Aorta (tissue), 5 donors: ENCODE data around the gene ITGA11. TPM values are rescaled to one million over a fixed set of nuclear protein-coding genes. Genes with fewer than 3 reads are reported as not detected.

ENCODE experiments used
- ATAC-seq: fragments of 200-7000 bp; cut with Tn5 transposase; one replicate; pipeline ENCODE4 v1.9.1; 2022; ENCODE audit warnings: moderate library complexity; ENCODE audit not compliant: low FRiP score
- DNase-seq, 2 donors: peaks; one replicate each; pipeline ENCODE4 v3.0.0-alpha.2; 2020
- H3K27ac ChIP-seq, 2 donors: one replicate each; pipeline ENCODE4 v1.5.1; 2013; ENCODE audit warnings: low read length in 2 of 2, mild to moderate bottlenecking in 2 of 2, moderate library complexity in 2 of 2, control low read depth in 1 of 2, inconsistent platforms in 1 of 2, low read depth in 1 of 2
- H3K27me3 ChIP-seq, 2 donors: one replicate each; pipeline ENCODE4 v1.6.1; 2013; ENCODE audit warnings: control low read depth in 1 of 2, low read length in 1 of 2, mild to moderate bottlenecking in 1 of 2, moderate library complexity in 1 of 2; ENCODE audit not compliant: insufficient read depth in 2 of 2, control insufficient read depth in 1 of 2
- H3K36me3 ChIP-seq, 2 donors: one replicate each; pipeline ENCODE4 v1.6.1; 2013; ENCODE audit warnings: control low read depth in 1 of 2, low read length in 1 of 2, mild to moderate bottlenecking in 1 of 2; ENCODE audit not compliant: insufficient read depth in 2 of 2, control insufficient read depth in 1 of 2
- H3K4me1 ChIP-seq, 2 donors: one replicate each; pipeline ENCODE4 v1.6.1; 2013; ENCODE audit warnings: low read length in 2 of 2, control low read depth in 1 of 2, mild to moderate bottlenecking in 1 of 2, moderate library complexity in 1 of 2; ENCODE audit not compliant: insufficient read depth in 2 of 2, control insufficient read depth in 1 of 2
- H3K4me3 ChIP-seq, 2 donors: one replicate each; pipeline ENCODE4 v1.5.1; 2013; ENCODE audit warnings: low read length in 2 of 2, control low read depth in 1 of 2, mild to moderate bottlenecking in 1 of 2
- H3K9me3 ChIP-seq: one replicate; pipeline ENCODE4 v1.6.1; 2013; ENCODE audit warnings: mild to moderate bottlenecking, low read length; ENCODE audit not compliant: control insufficient read depth
- WGBS, 2 donors: extraction: QIAGEN DNeasy Blood & Tissue Kit; methylation state at CpG; one replicate each; pipeline ENCODE4 v1.1.7; 2013; 5-methylcytosine and 5-hydroxymethylcytosine counted together
- intact Hi-C, 2 donors: fragments of 100-400 bp; cut with DNase I; formaldehyde crosslinking; loops; one replicate each; pipeline versions ENCODE4 v1.14.2 to v1.15.0; 2022
- polyA plus RNA-seq, 2 donors: library from polyadenylated mRNA; stranded (reverse); fragments of 200-250 nt; gene quantifications; one replicate each; pipeline ENCODE4 v1.2.3, GENCODE V29; 2013
- total RNA-seq, 2 donors: library from RNA; stranded (reverse); fragmentation: NEBNext Ultra II Directional; extraction: Animal tissue kit (Norgen Biotek cat#: 25700); gene quantifications; one replicate each; pipeline ENCODE4 v1.2.1, GENCODE V29; 2021
- donor health status: healthy with polysubstance abuse.
- donor health status: Bipolar disorder and iron deficiency.
- donor health status: DM: no; HTN: no; CAD: no.
- donor health status: DM: no; HTN: no; CAD: no.
- donor health status: DM: yes; HTN: yes; CAD: no.

Gene ITGA11
- total and polyA plus RNA-seq, 4 donors = 21.4 to 154 (median 107) TPM

DNA sequence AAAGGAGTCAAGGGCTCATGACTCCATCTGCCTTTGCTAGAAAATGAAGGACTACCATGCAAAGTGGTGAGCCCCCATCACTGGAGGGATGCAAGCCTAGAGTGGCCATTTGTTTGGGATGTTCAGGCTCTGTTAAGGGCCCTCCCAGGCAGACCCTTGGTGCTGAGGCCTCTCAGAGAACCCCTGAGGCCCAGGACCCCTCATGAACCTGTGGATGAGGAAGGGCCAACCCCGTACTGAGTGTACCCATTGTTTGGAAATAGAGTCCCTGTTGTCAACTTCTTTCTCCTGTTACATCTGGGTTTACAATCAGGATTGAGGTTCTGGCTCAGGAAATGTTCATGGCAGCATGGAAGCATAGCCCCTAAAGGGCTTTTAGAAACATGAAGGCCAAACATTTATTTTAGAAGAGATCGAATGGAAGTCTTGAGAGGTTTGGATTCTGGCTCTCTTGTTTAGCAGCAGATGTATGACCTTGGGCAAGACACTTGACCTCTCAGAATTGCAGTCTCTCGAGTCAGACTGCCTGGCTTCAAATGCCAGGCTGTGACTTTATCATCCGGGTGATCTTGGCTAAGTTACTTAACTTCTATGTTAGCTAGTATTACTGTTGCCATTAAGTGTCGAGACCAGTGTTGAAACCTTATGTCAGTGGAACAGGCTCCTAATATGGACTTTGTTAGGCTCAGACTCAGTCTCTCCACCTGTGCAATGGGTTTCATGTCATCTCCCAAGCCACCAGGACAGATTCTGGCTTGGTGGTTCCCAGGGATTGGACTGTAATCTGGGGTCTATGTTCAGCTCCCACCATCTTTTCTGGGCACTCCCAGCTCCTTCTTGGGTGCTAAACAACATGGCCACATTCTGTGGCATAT is 12.4 kb downstream of the ITGA11 start:
- 61 to 64% methylated on average over 5 of the region's 5 CpGs for WGBS, 2 donors
- Histone ChIP-seq H3K27ac (peak overlapping the region in 1 of 2 donors; percentile 56), H3K4me3 (no peak overlapping the region), H3K27me3 (no peaks in the 10 kb centered on the region), H3K36me3 (no peaks in the 10 kb centered on the region), H3K9me3 (no peaks in the 10 kb centered on the region), H3K4me1 (peaks cover 0 to 6% of the 10 kb centered on the region in 2 donors)
- DNase-seq (no peak), ATAC-seq (no peak)
- intact Hi-C loops = no loop called here

DNA sequence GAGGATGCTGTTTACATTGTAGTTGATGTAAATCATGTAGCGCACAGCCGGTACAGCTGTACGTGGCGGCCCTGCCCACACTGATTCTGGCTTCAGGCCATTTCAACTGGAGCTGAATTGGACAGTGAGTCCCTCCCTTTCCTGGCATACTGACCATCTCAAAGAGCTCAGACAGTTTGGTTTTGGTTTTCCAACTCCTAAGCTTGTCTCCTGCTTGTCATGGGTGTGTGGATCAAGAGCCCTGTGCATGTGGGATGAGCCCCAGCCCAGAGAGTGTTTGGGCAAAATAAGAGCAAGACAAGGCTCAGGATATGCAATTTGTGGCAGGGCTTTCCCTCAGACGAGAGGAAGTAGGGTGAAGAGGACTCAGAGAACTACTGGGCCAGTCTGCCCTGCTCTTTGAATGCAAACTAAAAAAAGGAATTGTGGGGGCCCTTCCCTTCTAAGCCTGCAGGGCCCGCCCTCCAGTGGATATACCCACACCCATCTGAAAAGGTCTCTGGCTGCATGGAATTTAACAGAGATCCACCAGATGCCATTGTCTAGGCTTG is 13.3 kb downstream of the ITGA11 start:
- no peaks in the 10 kb centered on the region for H3K36me3 ChIP-seq
- intact Hi-C loops = no loop called here
- peaks cover 0 to 6% of the 10 kb centered on the region in 2 donors for H3K4me1 ChIP-seq
- H3K27me3 ChIP-seq = no peaks in the 10 kb centered on the region
- ATAC-seq (peak; percentile 36), DNase-seq (no peak)
- WGBS, 2 donors = 24 to 25% methylated on average over 6 of the region's 6 CpGs
- H3K9me3 ChIP-seq = no peaks in the 10 kb centered on the region
- peak overlapping the region in 1 of 2 donors; percentile 56 for H3K27ac ChIP-seq
- H3K4me3 ChIP-seq = no peak overlapping the region

DNA sequence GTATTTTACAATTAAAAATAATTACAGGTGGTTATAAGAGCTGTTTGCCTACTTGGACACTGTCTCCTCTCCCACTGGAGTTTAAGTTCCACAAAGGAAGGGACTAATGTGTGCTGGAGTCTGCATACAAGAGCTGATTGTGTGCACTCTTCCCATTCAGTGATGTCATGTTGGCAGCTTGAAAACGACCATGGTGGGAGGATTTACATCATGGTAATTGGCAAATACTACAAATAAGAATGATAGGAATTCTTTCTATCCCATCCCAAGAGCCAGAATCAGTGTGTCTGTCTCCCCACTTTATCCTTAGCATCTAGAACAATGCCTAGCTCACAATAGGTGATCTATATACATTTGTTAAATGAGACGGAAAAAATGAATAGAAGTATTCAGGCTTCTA is 14.1 kb downstream of the ITGA11 start:
- H3K4me1 ChIP-seq = peaks cover 0 to 6% of the 10 kb centered on the region in 2 donors
- H3K27ac ChIP-seq = no peak overlapping the region
- no peaks in the 10 kb centered on the region for H3K27me3 ChIP-seq
- no peaks in the 10 kb centered on the region for H3K36me3 ChIP-seq
- 55 to 59% methylated on average over 2 of the region's 2 CpGs for WGBS, 2 donors
- no peaks in the 10 kb centered on the region for H3K9me3 ChIP-seq
- DNase-seq (no peak), ATAC-seq (no peak)
- H3K4me3 ChIP-seq = no peak overlapping the region
- intact Hi-C loops = no loop called here

DNA sequence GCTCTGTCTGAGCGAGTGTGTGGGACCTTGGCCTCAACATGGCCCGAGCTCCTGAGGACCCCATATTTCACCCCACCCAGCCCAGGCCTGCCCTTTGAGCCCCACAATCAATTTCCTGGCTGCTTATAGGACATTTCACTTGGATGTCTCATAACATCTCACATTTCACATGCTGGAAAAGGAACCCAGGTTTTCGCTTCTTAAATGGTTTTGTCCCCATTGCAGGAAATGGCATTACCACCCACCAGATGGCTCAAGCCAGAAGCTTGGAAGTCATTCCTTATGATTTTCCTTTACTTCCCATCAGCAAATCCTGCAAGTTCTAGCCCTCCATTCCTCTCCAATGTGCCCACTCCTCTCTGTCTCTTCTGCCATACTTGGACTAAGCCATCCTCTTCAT is 14.9 kb downstream of the ITGA11 start:
- no peak for ATAC-seq

DNA sequence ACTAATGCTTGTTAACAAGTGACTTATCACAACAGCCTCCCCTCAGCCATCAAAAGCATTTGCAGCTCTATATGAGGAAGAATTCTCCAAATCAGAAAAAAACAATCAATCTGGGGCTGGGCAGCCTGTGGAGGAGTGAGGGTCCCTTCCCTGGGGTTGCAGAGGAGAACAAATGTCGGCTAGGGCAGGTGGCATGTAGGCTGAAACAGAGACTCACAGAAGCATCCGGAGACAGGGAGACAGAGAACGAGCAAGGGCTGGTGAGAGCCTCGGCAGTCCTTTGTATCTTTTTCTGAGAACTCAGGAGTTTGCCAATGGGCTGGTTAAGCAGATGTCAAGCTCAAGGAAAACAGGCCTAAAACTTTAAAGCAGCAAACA is 15.8 kb downstream of the ITGA11 start:
- intact Hi-C loops = no loop called here
- Histone ChIP-seq H3K4me1 (peaks cover 0 to 6% of the 10 kb centered on the region in 2 donors), H3K27ac (no peak overlapping the region), H3K4me3 (no peak overlapping the region), H3K36me3 (no peaks in the 10 kb centered on the region), H3K9me3 (no peaks in the 10 kb centered on the region), H3K27me3 (no peaks in the 10 kb centered on the region)
- DNase-seq = no peak
- 87 to 91% methylated on average over 4 of the region's 4 CpGs for WGBS, 2 donors
- no peak for ATAC-seq

More for the DNA sequence above, 14.9 kb downstream of the ITGA11 start:
- Histone ChIP-seq H3K4me1 (peaks cover 0 to 6% of the 10 kb centered on the region in 2 donors), H3K9me3 (no peaks in the 10 kb centered on the region), H3K36me3 (no peaks in the 10 kb centered on the region), H3K27ac (no peak overlapping the region), H3K4me3 (no peak overlapping the region), H3K27me3 (no peaks in the 10 kb centered on the region)
- WGBS, 2 donors = 77 to 80% methylated on average over 3 of the region's 3 CpGs
- intact Hi-C loops = no loop called here
- DNase-seq = no peak

DNA sequence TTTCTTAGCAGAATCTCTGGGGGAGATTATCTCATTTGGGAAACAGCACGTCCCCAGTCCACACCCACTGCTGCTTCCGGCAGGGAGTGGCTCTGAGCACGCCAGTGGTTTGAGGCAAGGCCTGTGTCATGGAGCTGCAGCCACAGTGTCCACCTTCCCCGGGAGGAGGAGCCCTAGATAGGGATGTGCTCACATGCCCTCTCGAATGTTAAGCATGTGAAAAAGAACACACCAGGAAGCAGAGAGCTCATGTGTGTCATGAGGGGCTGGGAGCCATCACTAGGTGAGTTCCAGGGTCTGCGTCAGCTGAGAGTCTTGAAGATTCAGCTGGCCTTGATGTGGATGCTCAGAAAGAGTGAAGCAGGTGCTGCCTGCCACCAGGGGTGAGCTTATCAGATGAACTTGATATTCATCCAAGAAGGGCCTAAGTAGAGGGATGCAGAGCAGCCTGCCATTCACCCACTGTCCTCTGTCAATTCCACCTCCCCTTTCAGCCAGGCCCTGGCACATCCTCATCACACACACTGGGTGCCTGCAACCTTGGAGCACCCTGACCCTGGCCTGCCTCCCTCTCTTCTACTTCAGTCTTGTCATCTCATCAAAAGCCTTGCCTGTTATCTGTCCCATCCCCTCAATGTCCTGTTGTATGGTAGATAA is 16.3 kb downstream of the ITGA11 start:
- H3K4me1 ChIP-seq = peaks cover 0 to 6% of the 10 kb centered on the region in 2 donors
- intact Hi-C loops = no loop called here
- H3K4me3 ChIP-seq = no peak overlapping the region
- no peaks in the 10 kb centered on the region for H3K36me3 ChIP-seq
- DNase-seq (no peak), ATAC-seq (no peak)
- H3K9me3 ChIP-seq = no peaks in the 10 kb centered on the region
- 89 to 91% methylated on average over 6 of the region's 6 CpGs for WGBS, 2 donors
- no peaks in the 10 kb centered on the region for H3K27me3 ChIP-seq
- no peak overlapping the region for H3K27ac ChIP-seq

DNA sequence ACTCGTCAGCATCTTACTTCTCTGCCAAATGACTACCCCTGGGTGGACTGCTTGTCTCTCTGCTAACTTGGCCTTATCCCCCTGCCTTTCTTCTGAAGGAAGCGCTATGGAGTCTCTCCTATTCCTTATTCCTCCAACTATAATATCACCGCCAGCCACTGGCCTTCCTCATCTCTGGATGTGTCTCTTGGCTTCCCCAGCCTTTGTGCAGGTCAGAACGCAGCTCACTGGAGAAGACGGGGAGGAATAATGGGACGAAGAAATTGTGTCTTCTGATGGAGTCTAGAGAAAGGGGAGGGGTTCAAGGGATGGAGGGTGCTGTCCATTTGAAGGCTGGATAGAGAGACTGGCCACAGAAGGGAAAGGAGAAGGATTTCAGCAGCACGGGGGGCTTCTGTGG is 16.9 kb downstream of the ITGA11 start:
- no peak overlapping the region for H3K27ac ChIP-seq
- ATAC-seq = no peak
- H3K4me3 ChIP-seq = no peak overlapping the region
- WGBS, 2 donors = 94% methylated on average over 7 of the region's 7 CpGs
- H3K9me3 ChIP-seq = no peaks in the 10 kb centered on the region
- peaks cover 0 to 6% of the 10 kb centered on the region in 2 donors for H3K4me1 ChIP-seq
- H3K36me3 ChIP-seq = no peaks in the 10 kb centered on the region
- DNase-seq = no peak
- intact Hi-C loops = no loop called here
- H3K27me3 ChIP-seq = no peaks in the 10 kb centered on the region

DNA sequence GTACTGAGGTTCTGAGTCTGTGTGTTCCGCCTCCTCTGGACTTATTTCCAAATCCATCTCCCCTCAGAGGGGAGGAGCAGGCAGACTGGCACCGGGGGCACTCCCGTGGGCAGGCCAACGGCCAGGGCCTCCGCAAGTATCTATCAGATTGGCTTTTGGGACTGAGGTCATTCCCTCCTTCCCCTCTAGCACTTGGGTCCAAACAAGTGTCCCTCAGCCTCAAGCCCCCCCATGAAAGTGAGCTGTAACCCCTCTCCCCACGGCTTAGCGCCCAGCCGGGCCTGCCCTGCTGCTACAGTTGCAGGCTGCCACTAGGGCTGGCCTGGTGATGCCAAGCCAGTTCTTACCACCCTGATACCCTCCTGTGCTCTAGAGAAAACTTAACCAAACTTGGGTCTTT is 17.4 kb downstream of the ITGA11 start:
- intact Hi-C loops = no loop called here
- WGBS, 2 donors = 95 to 97% methylated on average over 8 of the region's 8 CpGs
- H3K4me1 ChIP-seq = peaks cover 0 to 3% of the 10 kb centered on the region in 2 donors
- H3K27ac ChIP-seq = no peak overlapping the region
- no peak overlapping the region for H3K4me3 ChIP-seq
- DNase-seq (no peak), ATAC-seq (no peak)
- H3K27me3 ChIP-seq = no peaks in the 10 kb centered on the region
- no peaks in the 10 kb centered on the region for H3K9me3 ChIP-seq
- H3K36me3 ChIP-seq = no peaks in the 10 kb centered on the region
